ENCODE data around the gene HEMGN.
"Not testable (repeated sequence)": the region's sequence is repeated elsewhere in the genome, so short reads cannot be mapped to it uniquely, and the experiment has no call there.

HEMGN gene, protein sequence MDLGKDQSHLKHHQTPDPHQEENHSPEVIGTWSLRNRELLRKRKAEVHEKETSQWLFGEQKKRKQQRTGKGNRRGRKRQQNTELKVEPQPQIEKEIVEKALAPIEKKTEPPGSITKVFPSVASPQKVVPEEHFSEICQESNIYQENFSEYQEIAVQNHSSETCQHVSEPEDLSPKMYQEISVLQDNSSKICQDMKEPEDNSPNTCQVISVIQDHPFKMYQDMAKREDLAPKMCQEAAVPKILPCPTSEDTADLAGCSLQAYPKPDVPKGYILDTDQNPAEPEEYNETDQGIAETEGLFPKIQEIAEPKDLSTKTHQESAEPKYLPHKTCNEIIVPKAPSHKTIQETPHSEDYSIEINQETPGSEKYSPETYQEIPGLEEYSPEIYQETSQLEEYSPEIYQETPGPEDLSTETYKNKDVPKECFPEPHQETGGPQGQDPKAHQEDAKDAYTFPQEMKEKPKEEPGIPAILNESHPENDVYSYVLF

DNA sequence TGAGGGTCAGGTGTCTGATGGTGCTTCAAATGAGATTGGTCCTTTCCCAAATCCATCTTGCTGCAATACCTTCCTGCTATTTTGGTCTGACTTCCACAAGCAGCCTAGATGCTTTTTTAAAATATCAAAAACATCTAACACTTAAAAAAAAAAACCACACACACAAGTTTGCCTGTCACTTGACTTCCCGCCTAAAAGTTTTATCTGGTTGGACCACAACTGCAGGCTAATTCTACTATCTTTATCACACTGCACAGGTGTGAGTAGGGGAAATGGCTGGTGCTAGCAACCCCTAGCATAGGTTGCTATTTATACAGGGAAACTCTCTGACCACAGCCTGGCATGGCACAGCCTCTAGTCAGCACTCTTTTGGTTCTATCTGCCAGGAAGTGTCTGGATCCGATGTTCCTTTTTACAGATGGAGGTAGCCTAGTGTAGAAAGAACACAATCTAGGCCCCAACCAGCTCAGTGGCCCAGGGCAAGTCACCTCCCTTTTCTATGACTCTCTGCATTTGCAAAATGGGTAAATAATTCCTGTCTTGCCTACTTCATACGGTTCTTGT lies at the start of gene HEMGN:
Gene HEMGN, minus strand, starts transcription at position 92 of the 564 bp plus-strand sequence. Its CDS starts 36 bp downstream, at position 56.
- peak; percentile 94 for DNase-seq (ENCODE audit: low spot score)

DNA sequence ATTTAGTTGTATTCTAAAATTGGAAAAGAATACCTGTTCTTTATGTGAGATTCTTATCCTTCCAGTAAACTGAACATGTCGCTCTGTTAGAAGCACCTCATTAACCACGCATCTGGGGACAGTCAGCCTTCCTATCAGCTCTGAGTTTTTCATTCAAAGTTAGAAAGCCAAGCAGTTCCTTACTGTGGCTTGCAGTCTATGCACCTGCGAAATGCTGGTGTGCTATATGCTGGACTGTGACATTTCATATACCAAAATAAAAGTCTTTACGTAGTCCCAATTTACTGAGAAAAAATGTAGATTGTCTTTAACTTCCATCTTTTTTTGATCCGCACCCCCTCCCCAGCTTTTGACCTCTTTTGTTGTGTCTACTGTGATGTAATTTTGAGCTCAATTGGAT lies 49.5 kb upstream of the HEMGN start:
- no peak for DNase-seq (ENCODE audit: low spot score)

GRCh38 chr9:97985058-97985861 lies 47.3 kb upstream of the HEMGN start:
- DNase-seq (ENCODE audit: low spot score), result peak; percentile 31

GRCh38 chr9:97984188-97985057 lies 46.5 kb upstream of the HEMGN start:
- peak; percentile 76 for DNase-seq (ENCODE audit: low spot score)

- peak; percentile 57 for DNase-seq (ENCODE audit: low spot score)
Measured at GRCh38 chr9:97983589-97984187, 45.7 kb upstream of the HEMGN start.

- DNase-seq (ENCODE audit: low spot score), result peak; percentile 93
Measured at GRCh38 chr9:97982683-97983588, 45.0 kb upstream of the HEMGN start, which contains the start of gene ANP32B. ANP32B (plus strand) TSS chr9:97983341; CDS start chr9:97983556, 215 bp downstream.

GRCh38 chr9:97981846-97982682 lies 44.1 kb upstream of the HEMGN start:
- peak; percentile 56 for DNase-seq (ENCODE audit: low spot score)

DNA sequence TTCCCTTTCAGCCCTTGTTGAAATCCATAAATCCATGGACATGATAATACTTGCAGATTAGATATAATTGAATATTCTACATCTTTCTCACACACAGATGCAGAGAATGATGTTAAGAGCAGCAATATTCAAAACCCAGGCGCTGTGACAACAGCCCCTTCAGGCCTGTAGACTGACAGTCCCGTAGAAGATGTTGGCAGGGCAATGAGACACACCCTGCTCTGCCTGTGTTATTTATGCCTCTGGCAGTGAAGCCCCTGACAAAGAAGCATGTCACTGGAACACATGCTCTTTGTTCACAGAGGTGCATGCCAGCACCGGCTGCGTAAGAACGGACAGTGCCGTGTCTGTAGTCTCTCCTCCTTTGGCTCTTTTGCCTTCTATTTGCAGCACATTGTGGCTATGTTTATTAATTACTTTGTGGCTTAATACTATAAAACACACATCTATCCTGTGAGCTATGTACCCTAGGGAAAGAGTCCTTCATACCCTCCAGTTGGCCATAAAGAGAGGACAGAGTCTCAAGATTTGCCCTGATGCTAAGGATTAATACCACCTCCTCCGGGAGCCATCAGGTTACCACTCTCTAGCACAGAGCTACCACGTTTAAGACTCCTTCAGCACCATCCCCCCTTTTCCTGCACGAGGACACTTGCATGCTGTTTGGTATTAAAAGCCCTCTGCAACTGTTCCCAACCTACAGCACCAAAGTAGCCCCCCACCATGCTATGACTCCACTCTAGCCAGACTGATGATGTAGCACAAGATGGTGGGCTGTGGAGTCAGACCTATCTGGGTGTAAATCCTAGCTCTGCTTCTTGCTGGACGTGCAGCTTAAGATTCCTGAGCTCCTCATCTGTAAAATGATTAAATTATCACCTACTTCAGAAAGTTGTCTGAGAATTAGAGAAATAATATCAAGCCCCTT lies 43.2 kb upstream of the HEMGN start:
- peak; percentile 74 for DNase-seq (ENCODE audit: low spot score)

GRCh38 chr9:97980479-97980803 lies 42.5 kb upstream of the HEMGN start:
- peak; percentile 83 for DNase-seq (ENCODE audit: low spot score)

- DNase-seq (ENCODE audit: low spot score), result no peak
Measured at GRCh38 chr9:97979788-97980478, 42.0 kb upstream of the HEMGN start.

GRCh38 chr9:97978371-97979130 lies 40.6 kb upstream of the HEMGN start:
- DNase-seq (ENCODE audit: low spot score), result no peak

GRCh38 chr9:97976633-97977032 lies 38.7 kb upstream of the HEMGN start:
- not testable (repeated sequence) for DNase-seq (ENCODE audit: low spot score)

DNA sequence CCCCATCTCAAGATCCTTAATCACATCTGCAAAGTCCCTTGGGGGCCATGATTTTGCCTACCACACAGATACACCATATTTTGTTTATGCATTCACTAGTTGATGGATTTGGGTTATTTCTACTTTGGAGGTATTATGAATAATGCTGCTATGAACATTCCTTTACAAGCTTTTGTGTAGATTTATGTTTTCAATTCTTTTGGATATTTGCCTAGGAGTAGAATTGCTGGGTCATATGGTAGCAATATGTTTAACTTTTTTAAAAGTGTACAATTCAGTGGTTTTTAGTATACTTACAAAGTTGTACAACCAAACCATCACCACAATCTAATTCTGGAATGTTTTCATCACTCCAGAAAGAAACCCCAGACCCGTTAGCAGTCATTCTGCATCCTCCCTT lies 37.4 kb upstream of the HEMGN start:
- no peak for DNase-seq (ENCODE audit: low spot score)

GRCh38 chr9:97972753-97973152 lies 34.8 kb upstream of the HEMGN start:
- DNase-seq (ENCODE audit: low spot score), result no peak

- no peak for DNase-seq (ENCODE audit: low spot score)
Measured at GRCh38 chr9:97970165-97970564, 32.2 kb upstream of the HEMGN start.

DNA sequence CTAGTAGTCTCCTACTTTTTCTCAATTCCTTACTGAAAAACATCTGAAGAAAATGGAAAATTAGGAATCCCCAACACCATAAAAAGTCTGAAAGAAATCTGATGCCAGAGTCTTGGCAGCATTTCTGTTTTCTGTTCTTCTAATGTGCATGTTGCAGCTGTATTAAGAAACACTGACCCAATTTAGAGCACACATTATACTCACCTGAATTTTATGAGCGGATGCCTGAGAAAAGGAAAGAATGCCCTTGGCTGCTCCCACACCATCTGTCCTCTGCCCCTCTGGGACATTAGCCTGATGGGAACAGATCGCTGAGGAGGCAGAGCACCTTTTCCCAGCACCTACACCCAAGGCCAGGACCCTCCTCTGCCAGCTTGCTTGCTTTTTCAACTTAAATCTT lies 31.0 kb upstream of the HEMGN start:
- DNase-seq (ENCODE audit: low spot score), result no peak

GRCh38 chr9:97966493-97966892 lies 28.5 kb upstream of the HEMGN start:
- DNase-seq (ENCODE audit: low spot score), result no peak
